ENCODE results near the gene ANXA2. TPM values are rescaled to one million over a fixed set of nuclear protein-coding genes. Genes with fewer than 3 reads are reported as not detected.
"Not testable (repeated sequence)": the region's sequence is repeated elsewhere in the genome, so short reads cannot be mapped to it uniquely, and the experiment has no call there.

ANXA2 gene
- total RNA-seq, 2 donors from 2014 or later, result 752 to 812 TPM

DNA sequence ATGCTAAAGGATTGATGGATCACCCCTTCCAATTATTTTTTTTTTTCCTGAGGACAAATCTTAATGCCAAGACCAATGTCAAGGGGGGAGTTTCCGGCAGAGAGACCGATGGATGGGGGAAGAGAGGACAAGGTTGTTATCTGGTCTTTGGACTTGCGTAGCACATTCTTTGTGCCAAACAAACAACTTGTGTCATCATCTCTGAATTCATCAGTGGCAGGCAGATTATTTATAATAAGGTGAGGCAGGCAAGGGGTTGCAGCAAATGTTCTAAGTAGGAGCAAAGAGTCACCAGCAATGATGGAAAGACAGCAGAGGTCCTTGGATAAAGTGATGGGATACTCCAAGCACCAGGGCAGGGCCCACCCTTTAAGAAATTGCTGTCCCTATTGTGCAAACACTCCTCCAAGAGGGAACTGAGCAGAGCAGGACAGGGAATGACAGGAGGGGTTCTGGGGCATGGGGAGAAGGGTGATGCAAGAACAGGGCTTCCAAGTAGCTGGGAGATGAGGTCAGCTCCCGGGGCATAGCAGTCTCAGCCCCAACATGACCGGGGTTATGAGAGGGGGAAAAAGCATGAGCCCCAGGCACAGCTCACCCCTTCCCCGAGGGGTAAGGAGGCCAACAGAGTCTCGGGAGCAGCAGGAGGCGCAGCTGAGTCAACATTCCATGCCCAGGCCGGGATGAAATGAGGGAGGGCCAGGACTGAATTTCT, 57.4 kb downstream of the ANXA2 start:
- no peak for DNase-seq (ENCODE audit: low spot score)
- H3K27me3 ChIP-seq (replicated peaks; ENCODE audit: insufficient read depth), result no peaks in the 10 kb centered on the region

DNA sequence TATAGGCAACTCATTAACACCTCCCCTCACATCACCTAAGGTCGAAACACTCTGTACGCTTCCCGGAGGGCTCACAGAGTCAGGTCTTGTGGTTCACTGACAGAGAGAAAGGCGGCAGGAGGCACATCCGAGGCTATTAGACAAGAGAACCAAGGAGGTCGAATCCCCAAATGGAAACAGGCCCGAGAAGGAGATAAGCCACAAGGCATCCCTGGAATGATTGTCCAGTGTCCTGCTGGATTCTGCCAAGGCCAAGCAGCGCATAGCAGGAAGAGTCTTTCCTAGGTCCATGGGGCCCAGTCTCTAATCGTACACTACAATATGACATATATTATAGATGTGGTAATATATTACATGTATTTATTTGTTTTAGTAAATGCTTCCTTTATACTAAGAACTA, 58.5 kb downstream of the ANXA2 start:
- ATAC-seq (ENCODE audit: insufficient number of reproducible peaks, low FRiP score, low read depth) (no peak), DNase-seq (ENCODE audit: low spot score) (no peak)
- Histone ChIP-seq H3K4me1 (ENCODE audit: control insufficient read depth in 1 of 2, low read depth in 2 of 2) (peaks cover 2 to 15% of the 10 kb centered on the region in 2 donors), H3K9me3 (no peaks in the 10 kb centered on the region), H3K27me3 (replicated peaks; ENCODE audit: insufficient read depth) (no peaks in the 10 kb centered on the region), H3K4me3 (no peak overlapping the region), H3K27ac (no peak overlapping the region), H3K36me3 (no peaks in the 10 kb centered on the region)
- TF ChIP-seq, protein P1, sequence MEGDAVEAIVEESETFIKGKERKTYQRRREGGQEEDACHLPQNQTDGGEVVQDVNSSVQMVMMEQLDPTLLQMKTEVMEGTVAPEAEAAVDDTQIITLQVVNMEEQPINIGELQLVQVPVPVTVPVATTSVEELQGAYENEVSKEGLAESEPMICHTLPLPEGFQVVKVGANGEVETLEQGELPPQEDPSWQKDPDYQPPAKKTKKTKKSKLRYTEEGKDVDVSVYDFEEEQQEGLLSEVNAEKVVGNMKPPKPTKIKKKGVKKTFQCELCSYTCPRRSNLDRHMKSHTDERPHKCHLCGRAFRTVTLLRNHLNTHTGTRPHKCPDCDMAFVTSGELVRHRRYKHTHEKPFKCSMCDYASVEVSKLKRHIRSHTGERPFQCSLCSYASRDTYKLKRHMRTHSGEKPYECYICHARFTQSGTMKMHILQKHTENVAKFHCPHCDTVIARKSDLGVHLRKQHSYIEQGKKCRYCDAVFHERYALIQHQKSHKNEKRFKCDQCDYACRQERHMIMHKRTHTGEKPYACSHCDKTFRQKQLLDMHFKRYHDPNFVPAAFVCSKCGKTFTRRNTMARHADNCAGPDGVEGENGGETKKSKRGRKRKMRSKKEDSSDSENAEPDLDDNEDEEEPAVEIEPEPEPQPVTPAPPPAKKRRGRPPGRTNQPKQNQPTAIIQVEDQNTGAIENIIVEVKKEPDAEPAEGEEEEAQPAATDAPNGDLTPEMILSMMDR (IDR thresholded peaks at IDR 0.05), result no peak

More for the DNA sequence above, 57.4 kb downstream of the ANXA2 start:
- no peaks in the 10 kb centered on the region for H3K36me3 ChIP-seq
- no peaks in the 10 kb centered on the region for H3K9me3 ChIP-seq
- H3K4me3 ChIP-seq, result no peak overlapping the region
- peaks cover 12 to 26% of the 10 kb centered on the region in 2 donors for H3K4me1 ChIP-seq (ENCODE audit: control insufficient read depth in 1 of 2, low read depth in 2 of 2)
- no peak for ATAC-seq (ENCODE audit: insufficient number of reproducible peaks, low FRiP score, low read depth)
- no peak overlapping the region for H3K27ac ChIP-seq
- TF ChIP-seq, protein P1 (IDR thresholded peaks at IDR 0.05), result no peak

DNA sequence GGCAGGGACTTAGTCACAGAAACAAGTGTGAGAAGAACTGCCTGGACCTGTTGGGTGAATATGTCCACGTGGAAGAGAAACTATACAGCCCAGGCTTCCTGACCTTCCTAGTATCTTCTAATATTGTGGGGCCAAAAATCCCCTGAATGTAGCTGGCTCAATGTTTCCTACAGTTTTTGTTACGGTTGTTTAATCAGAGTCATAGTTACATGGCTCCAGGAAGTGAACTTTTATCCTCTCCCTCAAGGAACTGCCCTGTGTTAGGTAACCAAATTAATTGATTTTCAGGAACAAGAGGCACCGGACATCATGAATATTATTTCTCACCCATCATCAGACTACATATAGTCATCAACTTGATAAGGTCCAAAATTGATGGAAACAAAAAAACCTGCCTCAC, 59.0 kb downstream of the ANXA2 start:
- no peaks in the 10 kb centered on the region for H3K27me3 ChIP-seq (replicated peaks; ENCODE audit: insufficient read depth)
- DNase-seq (ENCODE audit: low spot score) (no peak), ATAC-seq (ENCODE audit: insufficient number of reproducible peaks, low FRiP score, low read depth) (no peak)
- no peak overlapping the region for H3K27ac ChIP-seq
- peaks cover 0 to 11% of the 10 kb centered on the region in 2 donors for H3K4me1 ChIP-seq (ENCODE audit: control insufficient read depth in 1 of 2, low read depth in 2 of 2)
- no peaks in the 10 kb centered on the region for H3K36me3 ChIP-seq
- H3K4me3 ChIP-seq, result no peak overlapping the region
- no peaks in the 10 kb centered on the region for H3K9me3 ChIP-seq
- TF ChIP-seq, protein P1 (IDR thresholded peaks at IDR 0.05), result no peak

DNA sequence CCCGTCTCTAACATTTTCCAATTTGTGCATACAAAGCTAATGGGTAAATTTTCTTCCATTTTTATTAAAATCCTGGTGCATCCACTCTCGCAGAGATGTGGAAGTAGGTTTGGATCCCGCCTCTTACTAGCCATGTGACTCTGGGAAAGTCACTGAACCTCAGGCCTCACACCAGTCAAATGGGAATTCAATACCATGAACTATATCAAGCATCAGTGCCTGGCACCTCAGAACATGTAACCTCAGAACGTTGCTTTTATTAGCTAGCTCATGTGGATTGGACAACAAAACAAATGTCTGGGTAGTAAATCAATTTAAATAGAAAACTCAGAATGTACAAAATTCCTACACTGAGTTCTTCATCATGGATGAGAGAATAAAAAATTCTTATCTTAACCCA, 60.7 kb downstream of the ANXA2 start:
- Histone ChIP-seq H3K36me3 (no peaks in the 10 kb centered on the region), H3K4me3 (no peak overlapping the region), H3K27ac (no peak overlapping the region), H3K4me1 (ENCODE audit: control insufficient read depth in 1 of 2, low read depth in 2 of 2) (no peaks in the 10 kb centered on the region), H3K27me3 (replicated peaks; ENCODE audit: insufficient read depth) (no peaks in the 10 kb centered on the region), H3K9me3 (no peaks in the 10 kb centered on the region)
- ATAC-seq (ENCODE audit: insufficient number of reproducible peaks, low FRiP score, low read depth), result no peak
- DNase-seq (ENCODE audit: low spot score), result no peak
- TF ChIP-seq, protein P1 (IDR thresholded peaks at IDR 0.05), result no peak

DNA sequence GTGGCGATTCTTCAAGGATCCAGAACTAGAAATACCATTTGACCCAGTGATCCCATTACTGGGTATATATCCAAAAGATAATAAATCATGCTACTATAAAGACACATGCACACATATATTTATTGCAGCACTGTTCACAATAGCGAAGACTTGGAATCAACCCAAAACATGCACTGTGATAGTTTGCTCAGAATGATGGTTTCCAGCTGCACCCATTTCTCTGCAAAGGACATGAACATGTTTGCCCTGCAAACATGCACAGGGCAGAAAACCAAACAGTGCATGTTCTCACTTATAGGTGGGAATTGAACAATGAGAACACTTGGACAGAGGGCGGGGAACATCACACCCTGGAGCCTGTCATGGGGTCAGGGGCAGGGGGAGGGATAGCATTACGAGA, 62.5 kb downstream of the ANXA2 start:
- H3K4me3 ChIP-seq; ATAC-seq (ENCODE audit: insufficient number of reproducible peaks, low FRiP score, low read depth); DNase-seq (ENCODE audit: low spot score); H3K9me3 ChIP-seq; H3K36me3 ChIP-seq; H3K27me3 ChIP-seq (replicated peaks; ENCODE audit: insufficient read depth); H3K4me1 ChIP-seq (ENCODE audit: control insufficient read depth in 1 of 2, low read depth in 2 of 2); H3K27ac ChIP-seq: not testable (repeated sequence)

Measured in thoracic aorta (tissue), 2 donors.